Transverse colon (tissue), 4 donors: ENCODE results near the gene HSPB1.

Experiments used
- CTCF ChIP-seq, 5 experiments: fragments of 200-600 bp in 3 of 5; fragments of 450-650 bp in 2 of 5; sonication (generic) in 3 of 5; IDR thresholded peaks; 1 replicate in 2 of 5; 2 replicates in 3 of 5; pipeline ENCODE4 v1.5.1; 2016 to 2017; ENCODE audit warnings: antibody characterized with exemption in 5 of 5, inconsistent platforms in 3 of 5, mild to moderate bottlenecking in 2 of 5, moderate library complexity in 1 of 5
- EP300 ChIP-seq: sonication (generic); formaldehyde crosslinking; IDR thresholded peaks from one replicate; pipeline ENCODE4 v1.6.1; 2017; ENCODE audit warnings: antibody characterized with exemption, low read depth
- POLR2A ChIP-seq: fragments of 450-650 bp; IDR thresholded peaks from one replicate; pipeline ENCODE4 v1.6.1; 2016; ENCODE audit warnings: antibody characterized with exemption, mild to moderate bottlenecking, moderate library complexity
- POLR2AphosphoS5 ChIP-seq, 3 donors: sonication (generic); formaldehyde crosslinking; IDR thresholded peaks; one replicate each; pipeline ENCODE4 v1.6.1; 2016; ENCODE audit warnings: antibody characterized with exemption in 3 of 3

- no peak for TF ChIP-seq CTCF (IDR thresholded peaks at IDR 0.05)
- no peak for TF ChIP-seq EP300
- no peak for TF ChIP-seq POLR2AphosphoS5 (IDR thresholded peaks at IDR 0.05)
- TF ChIP-seq POLR2A, result no peak
Observed at GRCh38 chr7:76315364-76315763, 12.9 kb downstream of the HSPB1 start.
